ENCODE measurements around the gene GUK1. TPM values are rescaled to one million over a fixed set of nuclear protein-coding genes. Genes with fewer than 3 reads are reported as not detected.

Gene GUK1
- total RNA-seq, 4 donors from 2014 or later = 124 to 406 (median 289) TPM

DNA sequence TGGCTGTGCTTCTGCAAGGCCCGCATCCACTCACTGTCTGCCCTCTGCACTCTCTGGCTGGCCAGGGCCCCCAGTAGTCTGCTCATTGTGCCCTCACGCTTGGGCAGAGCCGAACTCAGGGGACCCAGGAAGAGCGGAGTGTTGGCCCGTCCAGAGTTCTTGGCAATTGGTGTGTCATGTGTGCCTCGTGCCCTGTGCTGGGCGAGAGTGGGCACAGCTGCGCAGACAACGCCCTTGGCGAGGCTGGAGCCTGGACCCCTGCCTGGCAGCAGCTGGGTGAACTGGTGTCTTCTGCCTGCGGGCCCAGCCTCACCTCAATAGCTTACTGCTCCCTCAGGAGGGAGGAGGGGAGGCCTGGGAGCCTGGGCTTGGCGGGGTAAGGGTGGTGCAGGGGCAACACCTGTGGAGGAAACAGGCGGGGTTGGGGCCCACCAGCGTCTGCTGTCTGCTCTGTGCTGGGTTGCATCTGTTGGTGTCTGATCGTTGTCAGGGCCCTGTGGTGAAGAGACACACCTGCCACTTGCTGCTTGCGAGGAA, 2.1 kb downstream of the GUK1 start:
- DNase-seq = peak; percentile 16 to 17
- TF ChIP-seq, protein P1, sequence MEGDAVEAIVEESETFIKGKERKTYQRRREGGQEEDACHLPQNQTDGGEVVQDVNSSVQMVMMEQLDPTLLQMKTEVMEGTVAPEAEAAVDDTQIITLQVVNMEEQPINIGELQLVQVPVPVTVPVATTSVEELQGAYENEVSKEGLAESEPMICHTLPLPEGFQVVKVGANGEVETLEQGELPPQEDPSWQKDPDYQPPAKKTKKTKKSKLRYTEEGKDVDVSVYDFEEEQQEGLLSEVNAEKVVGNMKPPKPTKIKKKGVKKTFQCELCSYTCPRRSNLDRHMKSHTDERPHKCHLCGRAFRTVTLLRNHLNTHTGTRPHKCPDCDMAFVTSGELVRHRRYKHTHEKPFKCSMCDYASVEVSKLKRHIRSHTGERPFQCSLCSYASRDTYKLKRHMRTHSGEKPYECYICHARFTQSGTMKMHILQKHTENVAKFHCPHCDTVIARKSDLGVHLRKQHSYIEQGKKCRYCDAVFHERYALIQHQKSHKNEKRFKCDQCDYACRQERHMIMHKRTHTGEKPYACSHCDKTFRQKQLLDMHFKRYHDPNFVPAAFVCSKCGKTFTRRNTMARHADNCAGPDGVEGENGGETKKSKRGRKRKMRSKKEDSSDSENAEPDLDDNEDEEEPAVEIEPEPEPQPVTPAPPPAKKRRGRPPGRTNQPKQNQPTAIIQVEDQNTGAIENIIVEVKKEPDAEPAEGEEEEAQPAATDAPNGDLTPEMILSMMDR (IDR thresholded peaks at IDR 0.05) = no peak
- TF ChIP-seq POLR2A (IDR thresholded peaks at IDR 0.05) = no peak
- Histone ChIP-seq H3K27ac (peak overlapping the region; percentile 87 to 96), H3K9me3 (no peaks in the 10 kb centered on the region), H3K4me1 (peaks cover 0 to 26% of the 10 kb centered on the region in 2 donors), H3K27me3 (no peaks in the 10 kb centered on the region), H3K4me3 (no peak overlapping the region), H3K36me3 (no peaks in the 10 kb centered on the region)
- intact Hi-C loops (cut with DNase I; ENCODE audit: low total_unique reads) = no loop called here

DNA sequence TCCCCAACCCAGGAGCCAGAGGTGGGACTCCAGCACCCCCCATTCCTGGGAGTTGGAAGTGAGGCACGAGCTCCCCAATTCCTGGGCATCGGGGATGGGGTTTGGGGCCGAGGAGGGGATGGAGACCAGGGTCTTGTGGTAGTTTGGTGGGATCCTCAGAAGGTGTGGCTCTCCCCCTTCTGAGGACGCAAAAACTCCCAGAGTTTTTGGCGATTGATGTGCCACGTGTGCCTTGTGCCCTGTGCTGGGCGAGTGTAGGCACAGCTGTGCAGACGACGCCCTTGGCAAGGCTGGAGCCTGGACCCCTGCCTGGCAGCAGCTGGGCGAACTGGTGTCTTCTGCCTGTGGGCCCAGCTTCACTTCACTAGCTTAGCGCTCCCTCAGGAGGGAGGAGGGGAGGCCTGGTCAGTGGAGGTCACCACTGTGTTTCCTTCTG, 2.6 kb downstream of the GUK1 start:
- intact Hi-C loops (cut with DNase I; ENCODE audit: low total_unique reads) = no loop called here
- no peaks in the 10 kb centered on the region for H3K9me3 ChIP-seq
- H3K36me3 ChIP-seq = no peaks in the 10 kb centered on the region
- H3K27me3 ChIP-seq = no peaks in the 10 kb centered on the region
- no peak for DNase-seq
- H3K27ac ChIP-seq = no peak overlapping the region
- no peak for TF ChIP-seq POLR2A (IDR thresholded peaks at IDR 0.05)
- TF ChIP-seq, protein P1 (IDR thresholded peaks at IDR 0.05) = no peak
- H3K4me3 ChIP-seq = no peak overlapping the region
- peaks cover 0 to 26% of the 10 kb centered on the region in 2 donors for H3K4me1 ChIP-seq

DNA sequence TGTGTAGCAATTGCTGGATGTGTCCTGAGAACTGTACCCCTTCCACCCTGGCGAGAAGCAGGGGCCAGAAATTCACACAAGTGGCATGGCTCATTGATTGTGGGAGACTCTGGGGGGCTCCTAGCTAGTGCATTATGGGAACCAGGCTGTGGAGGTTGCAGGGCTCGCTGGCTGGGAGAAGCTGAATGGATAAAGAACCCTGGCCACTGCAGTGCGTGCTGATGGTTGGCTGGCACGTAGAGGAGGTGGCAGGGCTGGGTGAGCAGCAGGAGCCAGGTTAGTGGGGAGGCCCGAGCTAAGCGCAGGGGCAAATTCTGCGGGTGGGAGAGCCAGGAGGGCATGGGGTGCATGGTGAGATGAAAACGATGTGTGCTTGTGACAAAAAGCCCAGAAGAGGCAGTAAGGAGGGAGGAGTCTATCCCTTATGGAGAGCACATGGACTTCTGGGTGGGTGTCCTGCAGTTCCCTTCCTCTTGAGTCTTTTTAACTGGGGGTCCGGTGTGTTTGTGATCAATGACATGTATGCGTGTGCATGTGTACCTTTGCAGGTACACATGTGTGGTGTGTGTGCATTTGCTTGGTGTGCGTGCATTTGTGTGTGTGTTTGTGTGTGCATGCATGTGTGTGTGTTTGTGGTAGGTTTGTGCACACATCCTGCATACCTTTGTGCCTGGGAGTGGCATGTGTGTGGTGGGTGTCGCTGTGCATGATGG, 3.6 kb downstream of the GUK1 start:
- TF ChIP-seq, protein P1 (IDR thresholded peaks at IDR 0.05) = no peak
- no peak for TF ChIP-seq POLR2A (IDR thresholded peaks at IDR 0.05)
- intact Hi-C loops (cut with DNase I; ENCODE audit: low total_unique reads) = no loop called here
- Histone ChIP-seq H3K9me3 (no peaks in the 10 kb centered on the region), H3K4me1 (peaks cover 2 to 33% of the 10 kb centered on the region in 2 donors), H3K4me3 (no peak overlapping the region), H3K27me3 (no peaks in the 10 kb centered on the region), H3K36me3 (no peaks in the 10 kb centered on the region), H3K27ac (no peak overlapping the region)
- no peak for DNase-seq

DNA sequence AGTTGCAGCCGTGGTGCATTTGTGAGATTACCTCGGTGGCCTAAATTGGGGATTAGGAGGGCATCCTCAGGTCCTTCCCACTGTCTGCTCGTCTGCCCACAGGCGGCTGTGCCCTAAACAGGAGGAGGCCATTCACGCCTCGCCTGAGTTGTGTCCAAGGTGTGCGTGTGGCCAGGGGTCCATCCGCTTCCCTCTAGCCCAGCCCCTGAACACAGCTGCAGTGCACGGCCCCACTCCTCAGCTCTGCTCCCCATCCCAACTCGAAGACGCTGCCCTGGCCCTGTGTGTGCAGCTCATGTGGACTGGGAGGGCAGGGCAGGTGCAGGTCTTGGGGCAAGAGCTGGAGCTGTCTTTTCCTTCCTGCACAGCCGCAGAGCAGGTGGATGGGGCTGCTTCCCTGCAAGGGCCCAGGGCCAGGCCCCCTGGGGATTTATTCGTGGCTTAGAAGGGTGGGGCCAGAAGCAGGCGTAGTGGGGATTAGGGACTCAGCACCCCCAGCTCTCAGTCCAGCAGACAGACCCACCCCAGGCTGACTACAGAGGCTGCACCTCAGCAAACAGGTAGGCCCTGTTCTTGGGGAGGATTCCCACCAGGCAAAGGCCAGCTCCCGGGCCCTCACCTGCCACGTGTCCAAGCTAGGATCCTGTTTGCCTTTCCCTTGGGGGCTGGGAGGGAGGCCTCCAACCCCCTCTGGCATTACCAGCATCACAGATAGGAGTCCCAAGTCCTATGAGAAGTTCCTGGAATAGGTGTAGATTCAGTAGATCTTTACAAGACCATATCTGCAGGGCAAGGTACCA, 4.3 kb downstream of the GUK1 start:
- Histone ChIP-seq H3K9me3 (no peaks in the 10 kb centered on the region), H3K4me3 (no peak overlapping the region), H3K27me3 (no peaks in the 10 kb centered on the region), H3K4me1 (peaks cover 10 to 41% of the 10 kb centered on the region in 2 donors), H3K27ac (no peak overlapping the region), H3K36me3 (no peaks in the 10 kb centered on the region)
- TF ChIP-seq, protein P1 (IDR thresholded peaks at IDR 0.05) = no peak
- no peak for TF ChIP-seq POLR2A (IDR thresholded peaks at IDR 0.05)
- intact Hi-C loops (cut with DNase I; ENCODE audit: low total_unique reads) = no loop called here
- DNase-seq = no peak

DNA sequence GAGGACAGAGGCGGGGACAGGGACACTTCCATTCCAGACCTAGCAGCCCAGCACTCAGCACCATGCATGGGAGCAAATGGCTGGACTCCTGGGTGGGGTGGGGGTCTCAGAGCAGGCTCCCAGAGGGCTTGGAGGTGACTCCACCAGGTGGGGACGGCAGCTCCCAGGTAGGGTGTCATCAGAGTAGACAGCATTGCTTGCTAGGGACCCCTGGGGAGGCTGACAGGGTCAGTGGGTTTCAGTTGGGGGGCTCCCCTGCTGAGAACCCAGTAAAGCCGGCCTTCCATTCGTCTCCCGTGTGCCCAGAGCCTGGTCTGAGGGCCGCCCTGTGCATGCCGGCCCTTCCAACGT, 4.9 kb downstream of the GUK1 start:
- intact Hi-C loops (cut with DNase I; ENCODE audit: low total_unique reads) = no loop called here
- Histone ChIP-seq H3K36me3 (no peaks in the 10 kb centered on the region), H3K4me1 (peaks cover 10 to 46% of the 10 kb centered on the region in 2 donors), H3K27ac (no peak overlapping the region), H3K4me3 (no peak overlapping the region), H3K27me3 (no peaks in the 10 kb centered on the region), H3K9me3 (no peaks in the 10 kb centered on the region)
- no peak for TF ChIP-seq POLR2A (IDR thresholded peaks at IDR 0.05)
- no peak for DNase-seq

Measured in uterus (tissue), 4 donors.